ENCODE measurements around the gene NAP1L5.
A peak's percentile ranks its signal among the peaks of the same experiment; 100 is the strongest.

The NAP1L5 gene

DNA sequence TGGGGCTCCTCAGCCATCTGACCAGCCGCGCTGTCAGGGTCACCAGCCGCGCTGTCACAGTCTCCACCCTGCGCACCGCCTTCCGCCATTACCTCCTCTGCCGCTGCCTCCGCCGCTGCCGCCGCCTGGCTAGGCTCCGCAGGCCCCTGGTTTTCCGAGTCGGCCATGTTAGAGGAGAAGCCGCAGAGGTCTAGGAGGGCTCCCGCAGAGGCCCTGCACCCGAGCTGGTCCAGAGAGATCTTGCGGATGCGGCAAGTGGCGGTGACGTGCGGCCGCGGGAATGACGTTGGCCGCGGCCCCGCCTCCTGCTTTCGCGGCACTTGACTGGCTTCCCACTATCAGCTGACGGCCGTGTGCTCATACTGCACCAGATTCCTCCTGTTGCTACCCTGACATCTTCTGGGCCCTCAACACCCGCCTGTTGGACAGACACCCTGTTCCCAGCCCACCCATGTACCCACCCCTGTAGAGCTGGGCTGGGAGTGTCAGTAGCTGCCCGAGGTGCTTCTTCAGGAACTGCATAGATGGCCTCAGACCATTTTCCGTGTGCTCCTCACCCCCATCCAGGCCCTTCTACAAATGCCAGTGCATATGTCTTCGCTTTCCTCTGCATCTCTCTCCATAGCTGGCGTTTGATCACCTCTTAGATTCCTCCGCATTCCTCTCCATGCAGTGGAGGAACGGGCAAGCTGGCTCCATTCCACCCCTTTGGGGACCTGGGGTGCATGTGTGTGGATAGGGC, at the start of gene NAP1L5:
TSS of gene NAP1L5 (minus strand) at position 242 of the 742 bp plus-strand sequence. CDS start at position 167, 75 bp downstream.
- peak; percentile 68 for DNase-seq

- no peak for DNase-seq
These were observed 49.7 kb upstream of the NAP1L5 start for GRCh38 chr4:88747351-88747750.

DNA sequence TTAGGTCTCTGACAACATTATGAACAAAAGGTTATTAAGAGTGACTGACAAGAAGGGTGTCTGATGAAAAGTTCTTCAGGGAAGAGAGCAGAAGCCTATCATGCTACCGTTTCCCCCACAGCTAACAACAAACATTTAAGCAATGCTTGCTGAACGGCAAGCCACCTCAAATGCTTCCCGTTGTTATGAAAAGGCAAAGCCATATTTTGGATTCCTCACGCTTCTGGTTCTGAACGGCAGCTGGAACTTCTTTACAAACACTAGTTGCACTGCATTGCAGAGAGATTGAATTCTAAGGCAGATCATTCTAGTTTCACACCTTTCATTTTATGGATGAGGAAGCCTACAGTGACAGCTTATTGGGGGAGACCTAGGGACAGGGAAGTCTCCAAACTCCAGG, 48.6 kb upstream of the NAP1L5 start:
- DNase-seq: no peak

GRCh38 chr4:88745581-88746163, 48.0 kb upstream of the NAP1L5 start:
- no peak for DNase-seq

DNA sequence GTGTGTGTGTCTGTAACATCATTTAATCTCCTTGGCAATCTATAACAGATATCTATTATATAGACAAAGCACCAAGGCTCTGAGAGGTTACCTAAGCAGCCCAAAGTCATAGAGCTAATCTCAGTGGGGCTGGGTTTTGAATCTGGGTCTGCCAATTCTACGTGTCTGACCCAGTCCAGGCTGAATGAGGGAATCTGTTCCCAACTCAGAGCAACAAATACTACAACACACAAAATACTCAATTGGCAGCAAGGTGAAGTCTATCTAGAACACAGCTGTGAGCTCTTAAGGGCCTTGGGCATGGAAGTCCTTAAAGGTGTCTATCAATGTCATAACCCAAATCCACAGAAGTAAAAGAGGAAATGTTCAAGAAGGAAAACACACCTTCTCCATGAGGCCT, 47.5 kb upstream of the NAP1L5 start:
- no peak for DNase-seq

DNA sequence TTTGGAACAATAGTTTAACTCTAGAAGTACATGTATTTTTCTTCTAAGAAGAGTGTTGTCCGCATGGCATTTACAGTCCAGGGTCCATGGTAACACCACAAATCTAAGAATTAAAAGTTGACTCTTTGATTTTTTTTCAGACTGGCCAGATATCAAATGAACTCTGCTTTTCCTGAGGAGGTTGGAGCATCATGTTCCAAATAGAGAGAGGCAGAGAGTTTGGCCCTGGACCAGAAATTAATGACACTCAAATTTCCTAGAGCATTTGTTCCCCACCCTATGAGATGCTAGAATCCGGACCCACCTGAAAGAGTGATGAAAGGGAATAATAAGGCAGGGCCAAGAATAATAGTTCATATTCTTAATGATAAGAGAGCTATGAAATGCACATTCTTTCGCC, 47.0 kb upstream of the NAP1L5 start:
- DNase-seq: no peak

DNA sequence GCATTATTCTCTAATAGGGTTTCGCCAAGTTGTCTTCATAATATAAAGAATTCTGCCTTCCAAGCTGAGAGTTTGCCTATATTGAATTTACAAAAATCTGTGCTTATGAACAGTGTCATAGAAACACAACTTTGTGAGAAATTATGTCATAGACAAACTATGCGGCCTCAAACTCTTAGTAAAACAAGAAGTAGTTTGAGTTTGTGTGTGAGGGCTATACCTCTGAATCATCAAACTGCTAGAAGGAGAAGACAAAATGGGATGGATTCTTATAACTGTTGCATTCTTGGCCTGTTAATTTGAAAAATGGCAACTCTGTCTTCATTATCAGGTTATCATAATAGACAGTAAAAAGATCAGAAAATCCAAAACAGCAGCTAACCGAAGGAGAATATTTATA, 46.1 kb upstream of the NAP1L5 start:
- DNase-seq: no peak

DNA sequence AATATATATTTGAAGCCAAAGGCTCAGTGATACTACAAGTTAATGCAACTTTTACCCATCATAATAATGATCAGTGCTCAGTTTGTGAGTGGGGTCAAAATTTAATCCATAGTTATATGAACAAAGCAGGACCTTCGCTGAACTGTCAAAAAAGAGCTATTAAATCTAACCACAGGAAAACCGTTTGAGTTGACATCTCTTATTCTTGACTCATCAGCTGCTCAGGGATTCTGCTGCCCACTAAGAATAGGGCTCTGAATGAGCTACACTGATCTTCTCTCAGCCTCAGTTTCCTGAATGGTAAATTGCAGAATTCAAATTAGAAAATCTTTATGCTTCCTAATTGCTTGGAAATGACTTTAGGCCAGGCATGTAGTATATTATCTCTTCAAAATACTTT, 44.9 kb upstream of the NAP1L5 start:
- no peak for DNase-seq

DNA sequence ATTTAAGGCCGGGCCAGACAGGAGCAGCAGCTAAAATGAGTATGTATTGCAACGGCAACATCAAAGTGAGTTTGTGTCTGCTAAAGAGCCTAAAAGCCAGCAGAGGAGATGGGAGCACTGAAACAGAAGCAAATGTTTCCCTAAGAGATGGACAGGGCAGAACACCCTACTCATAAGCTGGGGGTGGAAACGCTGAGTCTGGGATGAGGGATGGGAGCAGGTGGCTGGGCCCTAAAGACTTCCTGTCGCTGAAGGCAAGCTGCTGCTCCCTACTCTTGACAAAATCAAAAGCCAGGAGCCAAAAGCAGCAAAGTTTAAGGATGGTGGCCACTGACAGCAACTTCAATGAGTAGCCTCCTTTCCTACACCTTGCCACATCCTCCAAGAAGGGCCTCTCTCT, 40.6 kb upstream of the NAP1L5 start:
- no peak for DNase-seq

GRCh38 chr4:88737307-88737941, 39.8 kb upstream of the NAP1L5 start:
- DNase-seq: no peak

DNA sequence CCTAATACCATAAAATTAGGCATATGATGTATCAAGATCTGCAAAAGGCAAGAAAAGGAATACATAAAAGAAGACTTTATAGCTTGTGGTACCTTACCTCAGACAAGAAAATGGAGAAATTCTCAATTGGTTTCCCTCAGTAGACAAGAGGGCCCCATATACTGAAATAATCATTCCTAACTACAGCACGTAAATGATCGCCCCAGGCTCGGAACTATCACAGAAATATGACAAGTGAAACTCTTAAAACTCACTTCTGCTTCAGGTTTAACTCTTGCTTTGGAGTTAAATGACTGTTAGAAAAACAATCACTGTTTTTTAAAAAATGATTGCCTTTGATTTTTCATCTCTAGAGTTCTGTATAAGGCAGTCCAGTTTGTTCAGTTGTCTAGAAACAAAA, 38.6 kb upstream of the NAP1L5 start:
- no peak for DNase-seq

GRCh38 chr4:88735564-88735963, 37.9 kb upstream of the NAP1L5 start:
- DNase-seq: no peak

DNA sequence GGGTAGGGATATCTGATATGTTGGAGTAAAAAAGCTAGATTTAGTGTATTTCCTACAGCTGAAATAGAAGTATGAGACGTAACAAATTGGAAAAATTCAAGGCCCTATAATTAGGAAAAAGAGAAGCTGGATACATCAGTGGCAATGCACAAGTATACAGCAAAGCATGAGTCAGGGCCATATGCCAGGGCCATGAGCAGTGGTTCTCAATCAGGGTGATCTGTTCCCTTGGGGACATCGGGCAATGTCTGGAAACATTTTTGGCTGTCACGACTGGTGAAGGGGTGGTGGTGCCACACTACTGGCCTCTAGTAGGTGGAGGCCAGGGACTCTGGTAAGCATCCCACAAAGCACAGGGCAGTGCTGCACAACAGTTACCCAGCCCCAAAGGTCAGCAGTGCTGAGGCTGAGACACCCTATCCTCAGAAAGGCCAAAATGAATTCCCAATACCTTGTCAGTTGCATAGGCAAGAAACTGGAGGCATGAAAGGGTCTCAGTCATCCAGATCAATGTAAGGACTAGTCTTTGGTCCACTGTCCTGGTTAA, 36.8 kb upstream of the NAP1L5 start:
- DNase-seq: no peak

- no peak for DNase-seq
These were observed 35.2 kb upstream of the NAP1L5 start for GRCh38 chr4:88732714-88733368.

GRCh38 chr4:88731381-88731780, 33.8 kb upstream of the NAP1L5 start:
- no peak for DNase-seq

- peak; percentile 18 for DNase-seq
These were observed 33.2 kb upstream of the NAP1L5 start for GRCh38 chr4:88730811-88731210.

- peak; percentile 14 for DNase-seq
These were observed 31.6 kb upstream of the NAP1L5 start for GRCh38 chr4:88729146-88729760.

DNA sequence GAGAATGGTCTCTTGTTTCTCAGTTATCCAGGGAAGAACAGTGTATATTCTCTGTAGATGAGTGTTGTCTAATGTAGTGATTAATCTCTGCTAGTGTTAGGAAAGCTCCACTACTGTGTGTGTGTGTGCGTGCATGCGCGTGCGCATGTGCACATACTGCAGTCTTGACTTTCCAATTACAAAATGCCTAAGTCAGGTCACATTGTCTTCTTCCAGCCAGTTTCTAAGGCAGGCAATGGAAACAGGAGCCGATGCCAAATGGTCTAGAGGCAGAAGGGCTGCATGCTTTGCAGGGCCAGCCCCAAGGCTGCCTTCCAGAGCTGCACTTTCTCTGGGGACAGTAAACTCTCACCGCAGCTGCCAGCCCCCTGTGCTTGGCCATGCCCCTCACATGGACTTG, 30.5 kb upstream of the NAP1L5 start:
- no peak for DNase-seq

- no peak for DNase-seq
These were observed 28.4 kb upstream of the NAP1L5 start for GRCh38 chr4:88725986-88726385.

- no peak for DNase-seq
These were observed 27.5 kb upstream of the NAP1L5 start for GRCh38 chr4:88725143-88725542.

DNA sequence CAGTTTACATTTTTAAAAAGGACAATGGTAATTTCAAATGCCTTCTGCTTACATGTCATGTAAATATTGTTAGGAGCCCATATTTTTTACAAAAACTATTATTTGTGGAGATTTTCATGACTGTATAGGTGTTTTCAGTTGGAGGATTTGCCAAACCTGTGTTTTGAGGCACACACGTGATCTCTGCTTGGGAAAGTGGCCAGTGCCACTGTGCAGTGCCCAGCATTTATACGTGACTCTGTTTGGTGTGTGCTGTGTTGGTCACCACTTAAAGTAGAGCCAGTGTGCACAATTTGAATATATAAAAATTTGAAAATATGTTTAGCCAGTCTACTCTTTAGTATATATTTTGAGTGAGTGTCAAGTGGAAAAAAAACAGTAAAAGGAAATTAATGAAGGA, 26.8 kb upstream of the NAP1L5 start:
- DNase-seq: no peak

DNA sequence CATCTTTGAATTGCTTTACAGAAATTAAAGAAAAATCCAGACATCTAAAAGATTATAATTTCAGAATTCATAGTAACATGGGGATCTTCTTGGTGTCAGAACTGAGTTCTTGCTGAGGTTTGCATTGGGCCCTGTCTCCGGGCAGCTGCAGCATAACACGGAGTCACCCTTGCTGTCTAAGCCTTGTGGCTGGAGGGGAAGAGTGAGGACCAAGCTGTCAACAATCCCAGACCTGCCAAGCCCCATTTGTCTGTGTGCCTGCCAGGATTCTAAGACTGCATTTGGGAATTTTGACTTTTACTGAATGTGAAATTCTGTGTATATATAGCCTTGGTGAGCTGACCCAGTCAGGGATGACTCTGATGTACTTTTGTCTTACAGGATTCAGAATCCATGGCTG, 25.2 kb upstream of the NAP1L5 start:
- DNase-seq: no peak

DNA sequence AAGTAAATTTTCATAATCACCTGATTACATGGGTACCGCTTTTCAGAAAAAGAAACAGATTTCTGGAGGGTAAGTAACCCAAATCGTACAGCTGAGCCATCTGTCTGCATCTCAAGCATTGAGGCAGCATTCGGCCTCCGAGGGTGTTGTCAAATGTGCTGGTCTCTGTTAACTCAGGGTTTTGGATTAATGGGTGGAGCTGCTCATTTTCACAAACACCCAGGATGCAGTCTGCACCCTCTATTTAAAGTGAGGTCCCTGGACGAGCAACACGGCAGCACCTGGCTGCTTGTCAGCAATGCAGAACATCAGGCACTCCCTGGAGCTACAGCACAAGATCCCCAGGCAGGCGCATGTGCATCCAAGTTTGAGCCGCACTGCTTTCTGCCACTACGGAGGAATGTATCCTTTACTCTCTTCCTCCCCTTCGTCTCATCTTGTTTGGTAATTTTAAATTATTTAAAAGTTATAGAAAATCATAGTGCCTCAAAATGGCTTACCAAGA, 24.7 kb upstream of the NAP1L5 start:
- no peak for DNase-seq
